OCI-LY1 (cell line): ENCODE data around the gene SERPINA9.

Experiments
- CTCF ChIP-seq: fragments of 200-600 bp; sonication (generic), shearing (Covaris generic); IDR thresholded peaks from 2 replicates; pipeline ENCODE4 v1.5.1; 2017; ENCODE audit warnings: mild to moderate bottlenecking, antibody characterized with exemption, low read length, moderate library complexity, mixed read lengths
- EZH2 ChIP-seq: fragments of 200-600 bp; sonication (generic), shearing (Covaris generic); IDR thresholded peaks from 2 replicates; pipeline ENCODE4 v1.8.0; 2017; ENCODE audit warnings: borderline replicate concordance, mixed run types, mild to moderate bottlenecking, antibody characterized with exemption, low read length, moderate library complexity, mixed read lengths

DNA sequence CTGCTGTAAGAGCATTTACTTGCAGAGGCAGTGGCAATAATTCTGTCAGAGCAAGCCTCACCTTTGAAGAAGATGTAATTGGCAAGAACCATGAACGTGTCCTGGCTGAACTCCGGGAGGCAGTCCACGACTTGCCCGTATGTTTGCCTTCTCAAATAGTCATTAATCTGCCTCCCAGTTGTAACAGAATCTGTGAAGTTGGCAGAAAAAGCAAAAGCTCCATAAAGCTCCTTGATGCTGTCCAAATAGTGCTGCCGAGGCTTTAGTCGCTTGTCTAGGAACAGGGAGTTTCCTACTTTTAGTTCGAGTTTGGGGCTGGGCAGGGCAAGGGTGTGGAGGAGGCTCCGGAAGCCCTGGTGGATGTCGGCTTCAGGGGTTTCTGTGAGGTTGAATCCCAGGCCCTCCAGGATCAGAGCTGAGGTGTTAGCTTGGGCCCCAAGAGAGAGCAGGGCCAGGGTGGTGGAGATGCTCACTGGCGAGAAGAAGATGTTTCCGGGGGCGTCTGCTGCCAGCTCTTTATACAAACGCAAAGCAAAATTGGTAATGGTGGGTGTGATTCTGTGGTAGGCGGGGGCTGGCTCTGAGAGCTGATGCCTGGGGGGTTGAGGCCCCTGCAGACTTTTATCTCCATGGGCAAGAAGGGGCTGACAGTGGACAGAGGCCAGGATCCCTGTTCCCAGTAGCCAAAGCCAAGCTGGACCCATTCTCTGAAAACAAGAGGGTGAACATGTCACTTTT is 27.8 kb downstream of the SERPINA9 start:
- TF ChIP-seq CTCF (no peak), EZH2 (no peak)
